GM21825 (cell line): ENCODE data around the gene AFF3.

Experiments
- ATAC-seq: cut with Tn5 transposase; IDR thresholded peaks from one replicate; pipeline ENCODE4 v1.9.1; 2021; ENCODE audit warnings: mild to moderate bottlenecking, moderate library complexity; ENCODE audit not compliant: unreplicated experiment

AFF3 gene

DNA sequence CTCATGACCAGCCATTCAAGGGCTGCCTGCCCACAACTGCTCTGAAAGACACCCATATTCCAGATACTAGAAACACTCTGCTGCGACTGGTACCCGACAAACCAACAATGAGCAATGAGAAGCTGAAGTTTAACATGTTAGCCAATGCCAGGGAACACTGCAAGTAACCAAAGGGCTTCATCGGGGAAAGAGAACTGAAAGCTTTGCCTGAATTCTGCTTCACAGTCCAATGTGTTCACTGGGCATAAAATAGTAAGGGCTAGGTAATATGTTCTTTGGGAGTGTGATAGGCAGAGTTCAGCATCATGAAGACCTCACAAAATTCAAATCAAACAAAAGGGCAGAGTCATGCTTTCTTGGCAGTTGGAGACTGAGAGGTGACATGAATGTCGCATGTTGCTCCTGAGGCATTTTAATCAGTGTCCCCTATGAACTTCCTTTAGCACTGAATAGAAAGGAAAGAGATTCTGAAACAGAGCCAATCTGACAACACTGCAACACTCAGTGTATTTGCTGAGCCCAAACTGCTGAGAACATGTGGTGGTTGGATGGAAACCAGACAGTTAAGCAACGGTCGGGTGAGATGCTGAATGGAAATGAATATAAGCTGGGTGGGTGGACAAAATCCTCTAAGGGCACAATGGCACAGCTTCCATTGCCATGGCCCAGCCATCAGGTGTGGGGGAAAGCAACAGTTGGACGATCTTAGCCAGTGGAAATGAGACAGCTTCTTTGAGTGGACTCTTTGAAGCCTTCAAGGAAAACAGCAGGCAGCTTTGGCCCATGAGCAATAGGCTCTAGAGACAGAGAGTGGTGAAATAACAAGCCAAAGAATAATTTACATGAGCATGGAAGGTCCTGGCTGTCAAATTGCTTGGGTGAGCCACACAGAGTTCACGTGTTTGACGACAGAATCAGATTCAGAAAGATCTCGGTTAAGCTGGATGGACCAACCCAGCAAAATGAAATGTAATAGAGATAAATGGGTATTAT is 277.5 kb downstream of the AFF3 start:
- ATAC-seq = no peak

DNA sequence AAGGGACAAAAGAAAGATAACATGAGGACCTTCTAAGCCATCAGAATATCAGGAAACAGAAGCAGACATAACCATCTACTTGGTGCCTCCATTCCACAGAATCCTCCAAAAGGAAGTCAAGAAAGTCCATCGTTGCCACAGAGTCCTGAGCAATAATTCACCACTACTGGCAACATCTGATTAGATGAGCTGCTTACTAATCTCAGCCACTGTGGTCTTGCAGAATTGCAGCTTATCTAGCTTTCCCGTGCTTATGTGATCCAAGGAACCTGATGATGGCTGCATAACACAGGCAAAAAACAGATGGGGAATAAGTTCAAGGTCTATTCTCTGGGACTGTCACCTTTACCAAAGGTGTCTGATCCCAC is 278.5 kb downstream of the AFF3 start:
- ATAC-seq = no peak

DNA sequence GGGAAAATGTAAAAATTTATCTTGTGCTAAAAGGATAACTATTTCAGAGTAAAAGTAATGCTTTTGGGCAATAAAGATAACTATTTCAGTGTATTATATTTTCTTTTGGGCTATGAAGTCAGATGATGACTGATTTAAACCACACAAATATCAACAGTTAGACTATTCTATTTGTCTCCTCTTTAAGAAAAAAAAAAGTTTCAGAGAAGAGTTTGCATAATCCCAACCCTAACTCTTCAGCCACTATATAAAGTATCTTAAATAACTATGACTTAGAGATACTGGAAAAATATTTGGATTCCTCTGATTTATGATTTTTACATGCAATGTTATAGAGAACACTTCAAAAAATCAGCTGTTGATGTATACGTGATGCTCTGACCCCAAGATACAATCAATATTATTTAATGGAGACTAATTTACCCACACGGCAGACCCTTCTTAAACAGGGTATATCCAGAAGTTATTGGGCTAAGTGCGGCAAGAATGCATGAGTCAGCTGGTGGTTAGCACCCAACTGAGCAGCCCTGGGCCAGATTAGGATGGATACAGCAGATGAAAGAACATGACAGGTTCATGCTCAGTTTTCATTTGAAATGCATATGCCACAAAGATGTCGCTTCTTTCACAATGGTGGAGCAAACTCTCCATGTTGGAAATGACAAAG is 279.0 kb downstream of the AFF3 start:
- ATAC-seq = no peak

DNA sequence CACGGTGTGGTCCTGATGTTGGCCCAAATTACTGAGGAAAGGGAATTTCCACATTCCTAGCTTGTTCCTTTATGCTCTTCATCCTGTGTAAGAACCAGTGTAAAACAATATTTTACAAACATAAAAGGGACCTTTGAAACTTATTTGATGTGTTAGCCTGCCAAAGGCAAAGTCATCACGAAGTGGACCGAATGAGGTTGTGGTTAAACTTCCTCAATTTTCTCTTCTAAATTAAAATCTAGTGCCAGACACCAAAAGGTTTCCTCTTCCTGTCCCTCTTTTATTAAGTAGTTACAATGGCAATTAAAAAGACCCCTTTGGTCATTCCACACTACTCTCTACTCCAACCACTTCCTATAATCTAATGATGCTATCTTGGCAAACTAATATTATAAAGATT is 279.8 kb downstream of the AFF3 start:
- no peak for ATAC-seq

DNA sequence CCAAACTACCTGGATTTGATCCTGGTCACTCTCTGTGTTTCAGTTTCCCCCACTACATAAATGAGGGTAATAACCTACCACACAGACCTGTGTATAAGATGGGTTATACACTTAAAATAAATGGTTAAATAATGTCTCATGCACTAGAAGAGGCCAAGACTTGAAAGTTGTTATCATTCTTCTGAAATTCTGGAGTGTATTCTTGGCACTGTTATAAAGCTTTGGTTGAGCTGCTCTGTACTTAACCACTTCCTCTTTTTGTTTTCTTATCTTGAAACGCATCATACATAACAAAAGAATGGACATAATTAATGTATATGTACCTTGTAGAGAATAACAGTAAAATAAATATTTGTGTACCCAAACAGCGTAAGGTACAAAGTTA is 281.0 kb downstream of the AFF3 start:
- ATAC-seq = no peak

DNA sequence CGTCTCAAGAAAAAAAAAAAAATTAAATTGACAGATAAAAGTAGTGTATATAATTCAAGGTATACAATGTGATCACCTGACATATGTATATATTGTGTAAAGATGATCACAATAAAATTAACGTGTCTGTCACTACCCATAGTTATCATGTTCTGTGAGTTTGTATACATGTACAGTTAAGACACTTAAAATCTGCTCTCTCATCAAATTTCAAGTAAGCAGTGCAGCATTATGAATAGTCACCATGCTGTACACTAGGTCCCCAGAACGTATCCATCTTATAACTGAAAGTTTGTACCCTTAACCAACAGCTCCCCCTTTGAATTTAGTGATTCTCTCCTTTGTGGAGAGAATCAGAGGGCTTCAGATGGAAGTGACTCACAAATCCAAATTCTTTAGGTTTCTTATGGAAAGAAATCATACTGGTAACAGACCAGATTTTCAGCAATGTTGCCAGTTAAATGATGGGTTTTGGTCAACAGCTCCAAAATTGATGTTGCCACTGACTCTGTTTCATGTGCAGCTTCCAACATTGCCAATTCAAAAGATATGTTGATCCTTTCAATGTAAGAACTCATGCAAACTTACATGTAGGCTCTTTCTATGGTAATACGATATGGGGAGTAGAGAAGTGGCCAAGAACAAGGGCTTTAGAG is 281.5 kb downstream of the AFF3 start:
- ATAC-seq = no peak

DNA sequence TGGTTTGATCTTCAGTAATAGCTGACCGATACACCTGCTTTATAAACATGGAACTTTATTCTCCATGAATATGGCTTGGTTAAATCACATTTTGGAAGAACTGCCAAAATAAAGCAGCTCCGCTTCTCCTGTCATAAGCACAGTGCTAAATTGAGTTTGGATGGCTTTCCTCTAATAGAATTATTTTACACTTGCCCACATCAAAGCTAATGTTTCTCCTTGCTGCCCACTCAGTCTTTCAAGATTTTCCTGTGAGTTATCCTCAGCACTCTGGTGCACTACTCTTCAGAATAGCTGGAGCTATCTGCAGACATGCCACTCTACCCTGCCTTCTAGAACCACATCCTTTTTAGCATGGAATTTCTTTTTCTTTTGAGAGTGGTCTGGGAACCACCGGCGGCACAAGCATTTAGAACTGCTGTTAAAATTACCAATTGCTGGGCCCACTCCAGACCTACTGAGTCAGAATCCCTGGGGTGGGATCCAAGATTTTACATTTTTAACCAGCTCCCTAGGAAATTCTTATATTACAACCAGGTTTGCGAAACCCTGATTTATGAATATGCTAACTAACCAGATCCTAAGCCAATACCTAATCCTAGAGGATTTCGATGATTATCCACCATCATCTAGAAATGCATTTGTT is 283.3 kb downstream of the AFF3 start:
- ATAC-seq = no peak

DNA sequence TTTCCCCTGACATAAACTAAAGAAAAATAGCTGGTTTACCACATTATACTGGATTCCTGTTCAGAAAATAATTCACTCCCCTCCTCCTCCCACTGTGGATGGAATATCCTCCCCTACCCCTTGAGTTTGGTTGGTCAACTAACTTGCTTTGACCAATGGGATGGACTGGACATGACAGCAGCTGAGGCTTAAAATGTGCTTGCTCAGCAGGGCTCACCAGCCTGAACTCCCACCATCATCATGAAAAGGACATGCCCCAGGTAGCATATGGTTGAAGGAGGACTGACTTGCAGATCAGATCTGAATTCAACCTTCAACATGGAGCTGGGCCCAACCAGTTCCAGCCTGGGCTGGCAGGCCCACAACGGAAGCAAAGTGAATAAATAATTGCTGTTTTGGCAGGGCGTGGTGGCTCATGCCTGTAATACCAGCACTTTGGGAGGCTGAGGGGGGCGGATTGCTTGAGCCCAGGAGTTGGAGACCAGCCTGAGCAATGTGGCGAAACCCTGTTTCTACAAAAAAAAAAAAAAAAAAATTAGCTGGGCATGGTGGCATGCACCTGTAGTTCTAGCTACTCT is 284.4 kb downstream of the AFF3 start:
- ATAC-seq = no peak

DNA sequence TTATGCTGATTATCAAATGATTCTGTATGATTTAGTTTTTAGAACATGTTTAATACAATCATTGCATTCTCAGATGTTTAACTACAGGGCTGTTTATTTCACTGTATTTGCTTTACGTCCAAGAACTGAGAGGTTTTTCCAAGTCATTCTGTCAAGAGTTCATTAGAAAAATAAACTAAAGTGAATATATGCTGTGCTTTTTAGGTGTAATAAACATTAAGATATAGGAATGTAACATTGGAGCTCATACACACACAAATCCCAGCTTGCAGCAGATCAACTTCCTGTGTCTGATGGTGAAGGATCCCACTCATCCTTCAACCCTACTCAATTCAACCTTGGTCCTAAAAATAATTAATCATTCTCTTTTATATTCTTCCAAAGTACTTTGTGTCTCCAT is 285.0 kb downstream of the AFF3 start:
- no peak for ATAC-seq

DNA sequence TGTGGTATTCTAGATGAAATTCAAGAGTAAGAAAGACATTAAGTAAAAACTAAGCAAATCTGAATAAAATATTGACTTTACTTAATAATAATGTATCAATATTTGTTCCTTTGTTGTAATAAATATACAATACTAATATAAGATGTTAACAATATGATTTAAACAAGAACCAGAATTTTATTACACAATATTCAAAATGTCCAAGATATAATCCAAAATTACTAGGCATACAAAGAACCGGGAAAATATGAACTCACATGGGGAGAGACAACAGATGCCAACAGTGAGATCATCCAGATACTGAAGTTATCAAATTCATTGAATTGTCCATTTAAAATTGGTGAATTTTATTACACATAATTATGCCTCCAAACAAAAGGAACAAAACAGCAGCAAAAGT is 286.3 kb downstream of the AFF3 start:
- no peak for ATAC-seq

DNA sequence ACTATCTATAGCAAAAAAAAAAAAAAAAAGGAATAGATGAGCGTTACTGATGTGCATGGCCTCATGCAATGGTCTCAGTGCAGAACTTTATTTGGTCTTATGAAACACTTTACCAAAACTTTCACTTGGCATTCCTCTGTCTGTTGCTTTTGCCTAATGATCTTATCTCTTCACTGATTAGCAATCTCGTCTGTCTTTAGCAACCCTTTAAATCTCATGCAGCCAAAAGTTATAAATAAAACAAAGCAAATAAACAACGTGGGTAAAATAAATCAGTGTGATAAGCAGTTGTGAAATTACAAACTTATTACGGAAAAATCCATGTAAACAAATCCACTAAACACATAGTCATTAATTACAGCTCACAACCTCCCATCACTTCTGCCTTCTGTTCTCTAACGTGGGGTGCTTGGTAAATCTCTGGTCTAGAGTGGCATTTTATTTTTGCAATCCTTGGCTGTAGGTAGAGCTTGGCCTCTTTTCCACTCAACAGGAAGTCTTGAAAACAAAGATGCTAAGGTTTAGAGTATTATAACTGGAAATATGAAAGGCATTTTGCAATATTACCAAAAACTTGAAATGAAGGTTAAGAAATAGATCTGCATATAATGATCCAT is 288.0 kb downstream of the AFF3 start:
- ATAC-seq = no peak

DNA sequence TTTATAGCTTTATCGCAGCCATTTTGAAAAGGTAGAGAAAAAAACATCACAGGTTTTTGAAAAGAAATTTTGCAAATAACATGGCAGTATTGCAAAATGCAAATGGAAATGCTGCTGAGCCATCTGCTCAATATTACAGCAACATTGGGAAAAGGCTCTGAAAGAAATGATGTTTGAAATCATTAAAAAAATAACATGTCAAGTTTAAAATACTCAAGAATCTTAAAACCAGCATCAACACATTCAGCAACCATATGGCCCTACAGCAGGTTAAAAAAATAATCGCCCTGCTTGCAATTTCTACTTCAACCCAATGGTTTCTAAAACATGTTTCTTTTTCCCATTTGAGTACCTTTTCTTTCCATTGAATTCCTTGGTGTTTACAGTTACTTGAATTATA is 289.4 kb downstream of the AFF3 start:
- ATAC-seq = no peak

DNA sequence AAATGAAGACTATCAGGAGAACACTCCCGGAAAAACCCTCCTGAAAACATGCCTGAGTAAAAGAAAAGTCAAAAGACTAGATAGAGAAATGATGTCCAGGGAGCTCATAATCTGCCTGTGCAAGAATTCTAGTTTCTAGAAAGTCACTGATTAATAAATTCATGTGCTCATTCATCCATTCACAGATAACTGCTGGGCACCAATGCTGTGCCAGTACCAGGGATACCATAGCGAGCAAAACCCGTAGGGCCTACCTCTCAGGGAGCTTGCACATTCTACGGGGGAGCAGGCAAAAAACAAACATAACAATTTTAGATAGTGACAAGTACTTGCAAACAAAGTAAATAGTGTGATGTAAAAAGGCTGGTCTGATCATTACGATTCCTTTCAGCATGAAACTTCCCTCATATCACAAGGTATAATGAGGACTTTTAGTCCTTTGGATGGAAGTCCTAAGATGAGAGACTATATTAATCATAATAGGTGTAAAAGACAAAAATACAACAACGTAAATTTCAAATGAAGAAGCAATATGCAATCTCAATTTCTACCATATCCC is 289.9 kb downstream of the AFF3 start:
- ATAC-seq = no peak

DNA sequence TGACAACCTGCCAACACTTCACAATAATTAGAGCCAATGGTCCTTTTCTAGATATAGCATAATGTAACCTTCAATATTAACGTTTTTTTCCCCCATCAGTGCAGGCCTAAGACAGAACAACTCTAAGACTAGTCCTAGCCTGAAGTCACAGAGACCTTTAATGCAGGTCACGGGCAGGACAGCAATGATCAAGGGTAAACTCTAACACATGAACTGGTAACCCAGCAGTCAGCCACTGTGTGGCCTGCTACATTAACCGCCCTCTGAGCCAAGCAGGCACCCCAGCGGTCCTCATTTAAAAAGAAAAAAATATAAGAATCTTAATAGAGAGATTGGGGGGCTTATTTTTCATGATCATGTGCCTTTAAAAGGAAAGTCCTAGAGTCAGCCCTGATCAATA is 290.6 kb downstream of the AFF3 start:
- no peak for ATAC-seq

DNA sequence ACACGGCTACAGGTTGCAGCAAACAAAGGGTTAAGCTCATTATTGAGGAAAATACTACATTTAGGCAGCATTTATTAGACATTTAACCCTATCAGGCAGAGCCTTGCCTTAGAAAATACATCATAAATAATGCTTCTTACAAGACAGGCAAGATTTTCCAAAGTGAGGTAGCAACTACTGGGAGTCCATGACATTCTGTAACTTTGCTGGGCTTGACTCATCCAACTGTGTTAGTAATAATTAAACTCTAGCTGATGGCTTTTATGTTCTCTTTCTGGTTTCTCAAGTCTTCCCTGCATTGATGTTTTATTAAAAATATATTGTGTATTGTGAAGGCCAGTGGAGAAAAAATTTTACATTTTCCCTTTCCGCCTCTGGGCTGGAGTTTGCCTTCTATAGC is 291.3 kb downstream of the AFF3 start:
- no peak for ATAC-seq

DNA sequence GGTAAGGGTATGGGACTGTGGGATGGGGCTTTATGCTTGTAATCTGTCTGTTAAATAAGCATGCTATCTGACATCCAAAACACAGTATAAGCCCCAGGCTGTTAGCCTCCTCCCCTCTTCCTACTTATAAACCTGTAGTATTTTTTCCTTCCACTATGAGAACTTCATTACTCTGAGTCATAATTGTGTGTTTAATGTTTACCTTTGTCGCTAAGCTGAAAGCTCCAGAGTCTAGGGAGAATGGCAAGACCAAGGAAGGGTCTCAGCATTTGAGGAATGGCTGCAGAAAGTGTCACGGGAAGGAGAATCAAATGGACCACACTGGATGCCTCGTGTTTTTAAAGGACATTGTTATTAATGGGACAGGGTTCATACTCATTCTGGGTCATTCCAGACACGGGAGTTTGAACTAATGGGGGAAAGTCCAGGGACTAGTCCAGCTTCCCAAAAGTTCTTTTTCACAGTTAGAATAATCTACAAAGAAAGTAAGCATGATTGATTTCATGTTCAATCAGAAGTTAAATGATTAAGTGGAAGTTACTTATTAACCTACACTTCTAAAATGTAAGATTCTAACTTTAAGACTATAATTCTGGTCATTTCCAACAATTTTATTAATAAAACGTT is 292.2 kb downstream of the AFF3 start:
- no peak for ATAC-seq

DNA sequence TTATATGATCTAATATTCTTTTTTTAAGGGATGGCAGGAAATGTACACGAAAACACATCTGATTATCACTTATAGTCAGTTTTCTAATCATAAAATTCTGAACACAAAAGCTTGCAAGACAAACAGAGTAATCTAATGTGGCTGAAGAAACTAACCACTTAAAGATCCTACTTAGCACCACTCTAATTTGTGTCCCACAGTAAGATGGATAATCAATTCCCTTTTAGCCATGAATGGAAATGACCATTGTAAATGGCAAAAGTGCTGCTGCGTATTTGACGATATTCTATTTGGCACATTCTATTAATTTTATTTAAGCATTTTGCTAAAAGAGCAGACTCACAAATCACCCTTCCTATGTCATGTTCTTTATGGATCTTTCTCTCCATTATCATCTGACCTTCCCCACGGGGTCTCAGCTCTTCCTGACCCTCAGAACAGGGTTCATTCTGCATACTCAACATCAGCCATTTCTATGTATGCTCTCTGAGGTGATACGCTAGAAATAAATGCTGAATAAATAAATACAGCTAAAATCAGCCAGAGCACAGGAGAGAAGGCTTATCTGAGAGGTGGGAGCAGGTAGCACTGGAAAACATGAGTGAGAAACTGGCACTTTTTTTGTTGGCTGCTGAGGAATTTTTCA is 295.8 kb downstream of the AFF3 start:
- no peak for ATAC-seq

DNA sequence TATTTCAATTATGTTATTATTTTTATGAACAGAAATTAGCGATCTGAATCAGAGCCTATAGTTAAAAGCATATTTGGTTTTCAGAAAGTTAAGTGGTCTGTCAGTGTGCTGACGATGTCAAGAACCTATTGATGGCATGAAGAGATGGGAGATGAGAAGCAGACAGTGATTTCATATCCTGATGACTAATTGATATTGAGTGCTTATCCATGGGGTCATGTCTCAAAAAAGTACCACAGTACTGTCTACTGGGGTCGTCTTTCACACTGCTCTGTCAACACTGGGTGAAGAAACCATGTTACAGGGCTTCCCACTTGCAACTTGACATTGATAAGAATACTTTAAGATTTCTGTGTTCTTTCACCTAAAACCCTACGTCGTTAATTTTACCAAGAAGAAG is 297.1 kb downstream of the AFF3 start:
- ATAC-seq = no peak

DNA sequence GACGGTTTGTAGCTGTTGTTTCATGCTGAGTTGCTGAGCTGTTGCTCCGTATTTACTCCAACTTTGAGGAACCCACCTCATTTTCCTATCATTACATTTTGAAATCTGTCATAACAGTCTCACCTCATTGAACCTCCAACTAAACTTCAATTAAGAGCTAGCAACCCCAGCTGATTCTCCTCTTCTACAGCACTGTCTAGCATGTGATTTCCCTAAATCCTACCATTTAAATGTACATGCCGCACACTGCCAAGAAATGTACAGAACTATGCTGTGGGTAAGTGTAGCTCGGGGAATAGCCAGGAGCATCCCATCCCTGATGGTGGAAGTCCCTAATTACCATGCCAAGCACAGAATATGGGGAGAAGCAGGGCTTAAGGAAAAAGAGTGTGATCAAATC is 299.9 kb downstream of the AFF3 start:
- no peak for ATAC-seq
